ENCODE results near the gene MBOAT7.
A peak's percentile ranks its signal among the peaks of the same experiment; 100 is the strongest.

The MBOAT7 gene

GRCh38 chr19:54136864-54137698 lies 52.3 kb downstream of the MBOAT7 start:
- peak; percentile 100 for DNase-seq

DNA sequence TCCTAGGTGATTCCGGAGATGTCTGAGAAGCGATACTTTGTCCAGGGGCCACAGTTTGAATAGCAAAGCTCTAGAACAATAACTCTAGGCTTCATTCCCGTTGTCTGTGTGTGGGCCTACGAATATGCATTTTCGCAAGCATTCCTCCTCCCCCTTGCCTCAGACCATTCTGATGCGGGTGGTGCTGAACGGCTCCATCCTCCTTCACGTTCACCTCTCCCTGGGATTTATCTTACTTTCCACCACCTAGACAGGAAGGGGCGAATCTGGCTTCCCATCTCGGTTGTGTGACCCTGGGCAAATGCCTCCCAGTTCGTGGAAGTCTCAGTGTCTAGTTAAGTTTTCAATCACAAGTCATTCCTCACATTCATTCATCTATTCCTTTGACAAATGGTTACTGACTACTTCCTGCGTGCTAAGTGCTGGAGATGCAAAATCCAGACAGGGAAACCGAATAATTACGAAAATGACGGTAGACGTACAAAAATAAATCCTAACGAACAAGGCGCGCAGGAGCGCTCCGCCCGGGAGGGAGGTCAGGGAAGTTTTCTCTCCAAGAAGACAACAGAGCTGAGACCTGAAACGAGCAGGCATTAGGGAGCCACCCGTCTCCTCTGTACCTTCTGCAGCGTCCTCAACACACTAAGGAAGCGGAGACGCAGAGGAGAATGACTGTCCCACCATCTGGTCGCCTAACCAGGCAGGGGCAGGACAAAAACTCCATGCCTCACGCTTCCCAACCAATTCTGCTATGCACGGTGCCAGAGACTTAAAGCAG lies 53.1 kb downstream of the MBOAT7 start:
- peak; percentile 43 for DNase-seq

GRCh38 chr19:54133957-54134590 lies 55.3 kb downstream of the MBOAT7 start:
- DNase-seq = no peak

DNA sequence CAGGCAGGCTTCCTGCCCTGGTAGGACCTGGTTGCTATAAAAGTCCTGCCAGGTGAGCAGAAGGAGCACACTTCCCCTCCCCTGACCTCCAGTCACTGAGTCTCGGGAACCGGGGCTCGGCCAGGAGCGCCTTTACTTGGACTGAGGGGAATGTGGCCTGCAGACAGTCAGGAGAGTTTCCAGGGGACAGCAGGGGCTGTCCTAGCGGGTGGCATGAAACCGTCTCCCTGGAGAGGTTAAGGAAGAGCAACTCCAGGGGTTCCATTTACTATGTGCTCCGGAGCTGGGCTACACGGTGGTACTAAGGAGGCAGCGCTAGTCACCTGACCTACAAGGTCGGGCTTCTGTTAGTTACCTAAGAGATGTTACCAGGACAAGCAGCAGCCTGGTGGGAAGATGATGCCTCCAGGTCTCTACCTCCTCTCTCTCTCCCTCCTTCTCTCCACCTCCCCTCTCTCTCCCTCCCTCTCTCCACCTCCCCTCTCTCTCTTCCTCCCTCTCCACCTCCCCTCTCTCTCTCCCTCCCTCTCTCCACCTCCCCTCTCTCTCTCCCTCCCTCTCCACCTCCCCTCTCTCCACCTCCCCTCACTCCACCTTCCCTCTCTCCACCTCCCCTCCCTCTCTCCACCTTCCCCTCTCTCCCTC lies 55.9 kb downstream of the MBOAT7 start:
- peak; percentile 15 for DNase-seq

DNA sequence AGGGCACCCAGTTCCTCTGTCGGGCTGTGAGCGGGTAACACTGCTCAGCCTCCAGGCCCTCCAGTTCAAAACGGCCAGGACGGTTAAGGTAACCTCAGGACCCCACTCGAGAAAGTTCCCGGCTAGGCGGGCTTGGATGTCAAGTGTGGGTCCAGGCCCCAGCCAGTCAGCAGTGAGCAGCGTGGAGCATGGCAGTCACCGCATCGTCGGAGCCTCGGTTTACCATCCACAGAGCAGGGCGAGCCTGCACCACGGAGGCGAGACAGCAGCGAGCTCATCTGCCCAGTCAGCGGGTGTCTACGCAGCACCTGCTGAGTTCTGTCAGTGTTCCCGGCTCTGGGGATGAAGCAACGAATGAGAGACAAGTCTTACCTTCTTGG lies 59.8 kb downstream of the MBOAT7 start:
- no peak for DNase-seq

- no peak for DNase-seq
These were observed 60.4 kb downstream of the MBOAT7 start for GRCh38 chr19:54128796-54129616.

- DNase-seq = no peak
These were observed 61.0 kb downstream of the MBOAT7 start for GRCh38 chr19:54128441-54128725.

DNA sequence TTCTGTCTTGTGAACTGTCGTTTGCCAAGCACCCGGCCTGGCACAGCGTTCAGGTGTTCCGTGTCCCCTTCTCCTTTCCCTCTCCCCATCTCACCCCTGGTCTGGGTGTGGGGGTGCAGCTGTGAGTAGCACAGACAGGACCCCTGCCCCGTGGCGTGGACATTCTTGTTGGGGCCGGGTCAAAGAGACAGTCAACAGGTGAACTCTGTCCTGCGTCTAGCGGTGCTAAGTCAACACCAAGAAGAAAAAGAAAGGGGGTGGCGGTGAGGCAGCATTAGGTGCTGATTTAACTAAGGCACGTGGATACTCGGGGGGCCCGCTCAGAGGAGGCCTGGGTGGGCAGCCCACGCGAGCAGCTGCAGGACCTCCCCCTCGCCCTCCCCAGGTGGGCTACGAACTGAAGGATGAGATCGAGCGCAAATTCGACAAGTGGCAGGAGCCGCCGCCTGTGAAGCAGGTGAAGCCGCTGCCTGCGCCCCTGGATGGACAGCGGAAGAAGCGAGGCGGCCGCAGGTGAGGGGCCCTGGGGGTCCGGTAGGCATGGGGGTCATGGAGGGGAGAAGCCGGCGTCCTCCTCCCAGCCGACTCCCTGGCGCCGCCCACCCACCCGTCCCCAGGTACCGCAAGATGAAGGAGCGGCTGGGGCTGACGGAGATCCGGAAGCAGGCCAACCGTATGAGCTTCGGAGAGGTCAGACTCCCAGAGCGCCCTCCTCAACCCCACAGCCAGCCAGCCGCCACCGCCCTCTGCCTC lies 61.5 kb downstream of the MBOAT7 start:
- no peak for DNase-seq

GRCh38 chr19:54125713-54126112 lies 63.7 kb downstream of the MBOAT7 start:
- no peak for DNase-seq

- no peak for DNase-seq
These were observed 65.0 kb downstream of the MBOAT7 start for GRCh38 chr19:54124393-54124792.

DNA sequence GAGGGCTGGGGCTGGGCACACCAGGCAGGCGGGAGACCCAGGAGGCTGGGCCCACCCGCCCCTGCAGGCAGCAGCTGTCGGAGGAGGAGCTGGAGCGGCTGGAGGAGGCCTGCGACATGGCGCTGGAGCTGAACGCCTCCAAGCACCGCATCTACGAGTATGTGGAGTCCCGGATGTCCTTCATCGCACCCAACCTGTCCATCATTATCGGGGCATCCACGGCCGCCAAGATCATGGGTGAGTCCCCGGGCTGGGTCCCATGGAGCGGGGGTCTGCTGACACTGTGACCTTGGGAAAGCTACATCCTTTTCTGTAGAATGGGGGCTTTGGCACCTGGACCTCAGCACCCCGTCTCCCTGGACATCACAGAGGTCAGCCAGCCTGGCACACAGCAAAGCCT lies 65.7 kb downstream of the MBOAT7 start:
- DNase-seq = no peak
